Thymus (tissue), 11 donors: ENCODE results near the gene CFP. TPM values are rescaled to one million over a fixed set of nuclear protein-coding genes. Genes with fewer than 3 reads are reported as not detected.
"Not testable (repeated sequence)": the region's sequence is repeated elsewhere in the genome, so short reads cannot be mapped to it uniquely, and the experiment has no call there.

Experiments
- DNase-seq, 9 donors: peaks; one replicate each; pipeline ENCODE4 v3.0.0-alpha.2; 2013; ENCODE audit warnings: low spot score in 9 of 9, low read depth in 6 of 9, missing footprints in 1 of 9
- H3K27ac ChIP-seq, 2 donors: one replicate each; pipeline ENCODE4 v1.5.1; 2013; ENCODE audit warnings: control low read depth in 1 of 2, low read depth in 1 of 2, low read length in 1 of 2, mild to moderate bottlenecking in 1 of 2, moderate library complexity in 1 of 2
- H3K27me3 ChIP-seq, 2 donors: one replicate each; pipeline ENCODE4 v1.5.1; 2013; ENCODE audit warnings: low read length in 1 of 2; ENCODE audit not compliant: control insufficient read depth in 2 of 2, insufficient read depth in 1 of 2
- H3K36me3 ChIP-seq, 2 donors: one replicate each; pipeline ENCODE4 v1.5.1; 2013; ENCODE audit warnings: low read length in 1 of 2, mild to moderate bottlenecking in 1 of 2, moderate library complexity in 1 of 2; ENCODE audit not compliant: control insufficient read depth in 2 of 2, insufficient read depth in 2 of 2
- H3K4me1 ChIP-seq, 2 donors: one replicate each; pipeline ENCODE4 v1.5.1; 2013; ENCODE audit warnings: low read length in 2 of 2; ENCODE audit not compliant: control insufficient read depth in 2 of 2, insufficient read depth in 2 of 2
- H3K4me3 ChIP-seq, 2 donors: one replicate each; pipeline ENCODE4 v1.5.1; 2013; ENCODE audit warnings: low read length in 2 of 2, control low read depth in 1 of 2, mild to moderate bottlenecking in 1 of 2
- H3K9me3 ChIP-seq, 2 donors: one replicate each; pipeline ENCODE4 v1.5.1; 2013; ENCODE audit warnings: low read length in 1 of 2, mild to moderate bottlenecking in 1 of 2; ENCODE audit not compliant: control insufficient read depth in 2 of 2, insufficient read depth in 1 of 2
- WGBS: extraction: QIAGEN DNeasy Blood & Tissue Kit; methylation state at CpG from one replicate; pipeline ENCODE4 v1.1.7; 2013; 5-methylcytosine and 5-hydroxymethylcytosine counted together
- polyA plus RNA-seq: library from polyadenylated mRNA; stranded (reverse); fragments of 200-250 nt; gene quantifications from one replicate; pipeline ENCODE4 v1.2.3, GENCODE V29; 2013
- total RNA-seq: library from RNA; stranded (reverse); fragments of 120-200 nt; gene quantifications from one replicate; pipeline ENCODE4 v1.2.4, GENCODE V29; 2013
- donor health status: healthy.

The CFP gene
- total and polyA plus RNA-seq, 2 donors = 19.8 to 27.8 TPM

- no peak for DNase-seq
- Histone ChIP-seq H3K27ac (no peak overlapping the region), H3K4me3 (no peak overlapping the region), H3K9me3 (no peaks in the 10 kb centered on the region), H3K4me1 (no peaks in the 10 kb centered on the region), H3K36me3 (no peaks in the 10 kb centered on the region), H3K27me3 (peaks cover 0 to 7% of the 10 kb centered on the region in 2 donors)
- 96% methylated on average over 7 of the region's 8 CpGs for WGBS
Observed at GRCh38 chrX:47613082-47613481, 16.6 kb downstream of the CFP start.

DNA sequence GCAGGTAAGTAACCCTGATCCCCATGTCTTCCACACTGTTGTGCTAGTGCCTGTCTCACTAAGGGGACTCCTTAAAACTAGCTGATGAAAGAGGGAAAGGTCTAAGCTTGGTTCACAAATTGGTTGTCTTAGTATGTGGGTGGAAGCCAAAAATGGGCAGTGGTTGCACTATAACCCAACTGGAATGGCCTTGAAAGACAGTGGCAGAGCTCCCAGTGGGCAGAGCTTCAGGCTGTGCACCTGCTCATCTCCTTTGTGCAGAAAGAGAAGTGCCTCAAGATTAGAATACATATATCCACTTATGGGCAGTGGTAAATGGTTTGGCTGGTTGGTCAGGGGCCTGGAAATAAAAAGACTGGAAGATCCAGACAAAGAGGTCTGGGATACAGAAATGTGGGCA lies 17.3 kb downstream of the CFP start:
- Histone ChIP-seq H3K4me1 (no peaks in the 10 kb centered on the region), H3K4me3 (no peak overlapping the region), H3K27me3 (peaks cover 0 to 2% of the 10 kb centered on the region in 2 donors), H3K27ac (no peak overlapping the region), H3K9me3 (no peaks in the 10 kb centered on the region), H3K36me3 (no peaks in the 10 kb centered on the region)
- no peak for DNase-seq

DNA sequence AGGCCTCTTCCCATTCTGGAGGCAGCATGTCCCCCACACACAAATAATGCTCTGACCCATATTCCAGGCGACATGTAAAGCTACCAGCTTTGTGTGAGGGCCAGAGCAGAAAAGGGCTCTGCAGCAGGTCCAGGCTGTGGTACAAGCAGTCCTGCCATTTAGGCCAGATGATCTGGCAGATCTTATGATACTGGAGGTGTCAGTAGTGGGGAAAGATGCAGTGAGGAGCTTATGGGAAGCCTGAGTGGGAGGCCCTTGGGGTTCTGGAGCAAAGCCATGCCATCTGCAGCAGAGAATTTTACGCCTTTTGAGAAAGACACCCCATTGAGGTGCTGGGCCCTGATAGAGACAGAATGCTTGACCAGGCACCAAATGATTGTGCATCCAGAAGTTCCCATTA lies 17.8 kb downstream of the CFP start:
- no peaks in the 10 kb centered on the region for H3K4me1 ChIP-seq
- H3K4me3 ChIP-seq = no peak overlapping the region
- no peak for DNase-seq
- peaks cover 0 to 2% of the 10 kb centered on the region in 2 donors for H3K27me3 ChIP-seq
- no peak overlapping the region for H3K27ac ChIP-seq
- 94% methylated on average over 2 of the region's 2 CpGs for WGBS
- no peaks in the 10 kb centered on the region for H3K9me3 ChIP-seq
- no peaks in the 10 kb centered on the region for H3K36me3 ChIP-seq

- H3K27me3 ChIP-seq = no peaks in the 10 kb centered on the region
- no peaks in the 10 kb centered on the region for H3K9me3 ChIP-seq
- H3K4me1 ChIP-seq = no peaks in the 10 kb centered on the region
- no peak for DNase-seq
- no peak overlapping the region for H3K4me3 ChIP-seq
- H3K27ac ChIP-seq = no peak overlapping the region
- WGBS = 90% methylated on average over 2 of the region's 2 CpGs
- H3K36me3 ChIP-seq = no peaks in the 10 kb centered on the region
Observed at GRCh38 chrX:47611489-47611888, 18.2 kb downstream of the CFP start.

DNA sequence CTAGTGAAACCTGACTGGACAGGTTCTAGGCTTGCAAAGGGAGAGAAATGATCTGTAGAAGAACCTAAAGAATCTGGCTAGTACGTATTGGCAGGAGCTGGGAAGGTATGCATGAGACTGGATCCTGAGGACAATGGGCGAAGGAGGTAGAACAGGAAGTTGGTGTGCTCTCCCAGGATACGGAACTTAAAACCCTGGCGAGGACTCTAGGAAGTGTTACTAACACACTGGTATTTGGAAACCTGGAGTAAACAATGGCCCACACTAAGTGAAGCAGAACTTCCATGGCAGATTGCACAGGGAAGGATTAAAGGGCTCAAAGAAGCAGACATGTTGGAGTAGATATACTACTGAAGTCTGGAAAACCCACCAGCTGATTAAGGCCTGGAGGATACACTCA lies 19.2 kb downstream of the CFP start:
- Histone ChIP-seq H3K27ac (no peak overlapping the region), H3K4me1 (no peaks in the 10 kb centered on the region), H3K36me3 (no peaks in the 10 kb centered on the region), H3K27me3 (no peaks in the 10 kb centered on the region), H3K9me3 (no peaks in the 10 kb centered on the region), H3K4me3 (no peak overlapping the region)
- no peak for DNase-seq
- 95% methylated on average over 4 of the region's 4 CpGs for WGBS

DNA sequence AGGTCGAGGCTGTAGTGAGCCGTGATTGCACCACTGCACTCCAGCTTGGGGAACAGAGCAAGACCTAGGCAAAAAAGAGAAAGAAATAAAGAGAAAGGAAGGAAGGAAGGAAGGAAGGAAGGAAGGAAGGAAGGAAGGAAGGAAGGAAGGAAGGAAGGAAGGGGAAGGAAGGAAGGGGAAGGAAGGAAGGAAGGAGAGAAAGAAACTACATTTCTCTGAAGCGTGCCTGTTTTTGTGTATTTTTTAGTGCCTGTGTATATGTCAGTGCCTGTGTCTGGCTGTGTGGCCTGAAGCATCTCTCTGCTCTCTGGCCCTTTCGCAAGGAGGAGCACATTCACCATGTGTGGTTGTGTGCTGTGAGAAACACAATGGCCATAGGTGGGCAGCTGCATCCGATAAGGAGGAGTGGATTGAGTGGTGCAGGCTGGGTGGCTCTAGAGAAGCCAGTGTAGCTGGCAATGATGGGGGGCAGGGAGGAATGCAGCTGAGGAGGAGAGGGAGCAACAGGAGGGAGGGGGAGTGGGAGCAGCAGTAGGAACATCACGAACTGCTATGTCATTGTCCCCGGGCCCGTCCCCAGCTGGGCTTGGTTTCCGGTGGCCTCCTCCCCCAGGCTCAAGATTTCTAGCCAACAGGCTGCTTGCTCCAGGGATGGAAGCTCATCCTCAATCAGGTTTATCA lies 21.5 kb downstream of the CFP start:
- no peaks in the 10 kb centered on the region for H3K27me3 ChIP-seq
- no peak overlapping the region for H3K4me3 ChIP-seq
- H3K27ac ChIP-seq = no peak overlapping the region
- H3K9me3 ChIP-seq = no peaks in the 10 kb centered on the region
- WGBS = 43% methylated on average over 9 of the region's 9 CpGs
- H3K36me3 ChIP-seq = no peaks in the 10 kb centered on the region
- DNase-seq = no peak
- no peaks in the 10 kb centered on the region for H3K4me1 ChIP-seq

GRCh38 chrX:47607091-47607490 lies 22.6 kb downstream of the CFP start:
- no peaks in the 10 kb centered on the region for H3K4me1 ChIP-seq
- H3K27me3 ChIP-seq = no peaks in the 10 kb centered on the region
- no peak overlapping the region for H3K4me3 ChIP-seq
- no peaks in the 10 kb centered on the region for H3K9me3 ChIP-seq
- no peak overlapping the region for H3K27ac ChIP-seq
- no peak for DNase-seq
- H3K36me3 ChIP-seq = no peaks in the 10 kb centered on the region

GRCh38 chrX:47605024-47605423 lies 24.7 kb downstream of the CFP start:
- Histone ChIP-seq H3K4me3 (no peak overlapping the region), H3K4me1 (no peaks in the 10 kb centered on the region), H3K27ac (no peak overlapping the region), H3K9me3 (no peaks in the 10 kb centered on the region), H3K27me3 (no peaks in the 10 kb centered on the region), H3K36me3 (no peaks in the 10 kb centered on the region)
- 77% methylated on average over 9 of the region's 9 CpGs for WGBS
- no peak for DNase-seq

GRCh38 chrX:47603125-47603524 lies 26.6 kb downstream of the CFP start:
- not testable (repeated sequence) for H3K4me3 ChIP-seq, H3K4me1 ChIP-seq, H3K27me3 ChIP-seq, H3K27ac ChIP-seq, H3K9me3 ChIP-seq, DNase-seq, H3K36me3 ChIP-seq
- WGBS = 98% methylated on average over 4 of the region's 4 CpGs

- no peaks in the 10 kb centered on the region for H3K36me3 ChIP-seq
- no peaks in the 10 kb centered on the region for H3K9me3 ChIP-seq
- WGBS = 94% methylated on average over 3 of the region's 3 CpGs
- H3K4me3 ChIP-seq = no peak overlapping the region
- no peak for DNase-seq
- H3K27ac ChIP-seq = no peak overlapping the region
- H3K27me3 ChIP-seq = no peaks in the 10 kb centered on the region
- H3K4me1 ChIP-seq = no peaks in the 10 kb centered on the region
Observed at GRCh38 chrX:47597222-47597621, 32.5 kb downstream of the CFP start.
